Tongue (tissue), 2 donors: ENCODE data around the gene FAM171A2. TPM values are rescaled to one million over a fixed set of nuclear protein-coding genes. Genes with fewer than 3 reads are reported as not detected.

ENCODE experiments used
- small RNA-seq: library from RNA; depleted of rRNA; stranded (forward); fragments of <200 nt; gene quantifications from one replicate; pipeline ENCODE3, GENCODE V24; 2014; ENCODE audit warnings: low replicate concordance
- total RNA-seq: library from RNA; depleted of rRNA; stranded (reverse); fragments of >200 nt; gene quantifications from one replicate; pipeline ENCODE4 v1.2.3, GENCODE V29; 2014

The FAM171A2 gene
- total RNA-seq, 1 donor from 2014 or later, result 9.9 TPM

Small RNA genes within 50 kb of the gene (small RNA-seq; reads per million reads assigned to genes)
- gene RF00012 (not detected), gene RN7SL258P (not detected), gene RNU6-453P (not detected)

Other genes starting within 250 kb of the FAM171A2 start
- gene HDAC5, start 240.2 kb downstream of the FAM171A2 start, total RNA-seq, result 127 TPM
- 0.82 TPM for gene HROB, start 221.9 kb downstream of the FAM171A2 start, total RNA-seq
- 18.0 TPM for gene ASB16, start 193.1 kb downstream of the FAM171A2 start, total RNA-seq
- 29.6 TPM for gene TMUB2, start 176.9 kb downstream of the FAM171A2 start, total RNA-seq
- gene ATXN7L3, start 164.0 kb downstream of the FAM171A2 start, total RNA-seq, result 34.5 TPM
- gene UBTF, start 144.2 kb downstream of the FAM171A2 start, total RNA-seq, result 85.4 TPM
- 27.7 TPM for gene SLC4A1, start 95.7 kb downstream of the FAM171A2 start, total RNA-seq
- 5.9 TPM for gene RUNDC3A, start 55.3 kb downstream of the FAM171A2 start, total RNA-seq
- 44.7 TPM for gene SLC25A39, start 39.0 kb downstream of the FAM171A2 start, total RNA-seq
- 137 TPM for gene GRN, start 18.6 kb downstream of the FAM171A2 start, total RNA-seq
- gene ITGA2B, start 25.8 kb upstream of the FAM171A2 start, total RNA-seq, result 3.8 TPM
- gene GPATCH8, start 139.6 kb upstream of the FAM171A2 start, total RNA-seq, result 47.1 TPM
- gene FZD2, start 193.6 kb upstream of the FAM171A2 start, total RNA-seq, result 11.6 TPM